GM19025 (cell line): Measurements from ENCODE around the gene STX8.
"Not testable (repeated sequence)": the region's sequence is repeated elsewhere in the genome, so short reads cannot be mapped to it uniquely, and the experiment has no call there.

Experiments
- ATAC-seq: cut with Tn5 transposase; IDR thresholded peaks from one replicate; pipeline ENCODE4 v1.9.1; 2021; ENCODE audit warnings: mild to moderate bottlenecking, low read depth, moderate library complexity; ENCODE audit not compliant: unreplicated experiment

Gene STX8

GRCh38 chr17:9408868-9409829 is 166.5 kb downstream of the STX8 start:
- no peak for ATAC-seq

- no peak for ATAC-seq
Measured at GRCh38 chr17:9408381-9408780, 167.2 kb downstream of the STX8 start.

DNA sequence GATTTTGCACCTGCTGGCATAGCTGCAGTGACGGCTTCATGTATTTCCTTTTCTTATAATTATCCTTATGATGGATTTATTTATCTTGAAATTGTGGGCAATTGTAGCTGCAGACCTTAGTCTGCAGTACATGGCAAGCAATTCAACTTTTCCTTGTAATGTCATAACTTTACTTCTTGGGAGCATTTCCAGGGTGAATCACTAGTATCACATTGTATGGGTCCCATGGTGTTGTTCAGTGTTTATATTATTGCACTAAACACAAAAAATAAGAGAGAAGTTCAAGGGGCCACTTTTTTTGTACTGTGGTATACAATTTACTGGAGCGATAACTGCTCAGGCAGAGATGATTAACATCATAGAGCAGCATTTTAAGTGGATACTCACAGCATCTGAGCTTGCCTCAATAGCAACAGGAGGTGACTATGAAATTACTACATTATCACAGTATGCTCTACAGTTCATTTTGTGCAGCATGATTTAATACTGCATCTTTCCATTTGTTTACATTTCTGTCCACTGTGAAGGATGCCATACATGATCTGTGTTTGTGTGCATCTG is 169.5 kb downstream of the STX8 start:
- ATAC-seq: no peak

DNA sequence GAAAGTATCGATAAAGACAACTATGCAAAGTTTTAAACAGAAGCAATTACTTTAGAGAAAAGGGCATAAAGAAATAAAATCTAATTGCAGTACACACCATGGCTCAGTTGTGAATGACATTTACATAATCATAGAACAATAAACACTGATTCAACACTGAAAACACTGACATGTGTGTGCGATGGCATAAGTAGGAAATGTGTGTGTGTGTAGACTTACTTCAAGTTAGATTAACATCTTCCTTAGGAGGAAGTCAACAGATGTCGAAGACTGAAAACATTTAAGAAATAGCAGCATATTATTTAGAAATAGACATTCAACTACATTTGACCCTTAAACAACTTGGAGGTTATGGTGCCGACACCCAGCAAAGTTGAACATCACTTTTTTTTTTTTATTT is 172.4 kb downstream of the STX8 start:
- ATAC-seq: no peak

DNA sequence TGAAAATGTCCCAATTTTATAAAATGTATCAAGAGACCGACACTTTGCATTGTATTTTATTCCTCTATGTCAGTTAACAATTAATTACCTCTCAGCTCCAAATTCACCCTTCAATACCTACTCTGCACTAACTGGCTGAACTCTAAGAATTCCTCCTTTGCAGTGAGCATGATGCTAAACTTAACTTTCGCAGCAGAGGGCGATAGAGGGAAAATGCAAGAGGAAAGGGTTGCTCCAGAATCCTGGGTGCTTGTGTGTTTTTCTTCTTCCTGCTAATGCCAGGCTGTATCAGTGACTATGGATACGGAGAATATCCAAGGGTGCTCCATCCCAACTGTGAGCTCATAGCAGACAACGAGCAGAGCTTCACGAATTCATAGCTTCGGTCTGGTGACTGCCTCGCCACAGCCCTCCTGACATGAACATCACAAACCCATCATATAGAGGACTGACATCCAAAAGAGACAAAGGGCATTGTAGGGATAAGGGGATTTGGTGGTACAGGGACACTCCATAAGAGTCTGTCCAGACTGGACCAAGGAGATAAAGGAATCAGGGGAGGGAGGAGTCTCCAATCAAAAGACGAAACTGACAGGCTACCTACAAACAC is 172.9 kb downstream of the STX8 start:
- no peak for ATAC-seq

- ATAC-seq: no peak
Measured at GRCh38 chr17:9401434-9401833, 174.2 kb downstream of the STX8 start.

DNA sequence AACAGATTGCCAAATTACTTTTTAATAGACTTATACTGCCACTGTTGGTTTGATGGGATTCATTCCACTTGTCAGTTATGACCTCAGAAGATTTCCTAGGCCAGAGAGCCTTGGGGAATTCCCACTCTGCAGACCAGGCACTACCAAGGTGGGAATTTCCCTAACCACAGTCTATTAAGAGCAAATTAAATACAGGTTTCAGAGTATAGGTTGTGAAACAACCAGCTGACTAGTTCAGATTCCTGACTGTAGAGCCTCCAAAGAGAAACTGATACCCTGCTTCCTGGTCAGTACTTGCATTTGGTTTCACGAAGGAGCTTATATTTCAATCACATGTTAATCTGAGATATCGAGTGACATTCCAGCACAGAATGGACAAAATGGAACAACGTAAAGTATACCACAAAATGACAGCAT is 186.5 kb downstream of the STX8 start:
- ATAC-seq: peak; percentile 91

DNA sequence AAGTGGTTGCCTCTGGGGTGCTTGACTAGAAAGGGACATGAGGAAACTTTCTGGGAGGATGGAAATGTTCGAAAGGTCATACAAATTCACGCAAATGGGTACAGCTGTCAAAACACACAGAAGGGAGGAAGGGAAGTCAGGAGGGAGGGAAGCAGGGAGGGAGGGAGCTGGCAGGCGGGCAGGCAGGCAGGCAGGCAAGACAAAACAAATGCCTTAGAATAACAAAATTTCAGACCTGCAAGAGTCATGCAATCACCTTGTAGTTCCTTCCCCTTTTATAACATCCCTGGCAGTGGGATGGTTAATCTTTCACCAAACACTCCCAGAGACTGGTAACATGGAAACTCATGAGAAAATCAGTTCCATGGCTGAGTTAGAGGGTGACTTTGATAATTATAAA is 189.2 kb downstream of the STX8 start:
- no peak for ATAC-seq

- no peak for ATAC-seq
Measured at GRCh38 chr17:9383826-9384225, 191.8 kb downstream of the STX8 start.

DNA sequence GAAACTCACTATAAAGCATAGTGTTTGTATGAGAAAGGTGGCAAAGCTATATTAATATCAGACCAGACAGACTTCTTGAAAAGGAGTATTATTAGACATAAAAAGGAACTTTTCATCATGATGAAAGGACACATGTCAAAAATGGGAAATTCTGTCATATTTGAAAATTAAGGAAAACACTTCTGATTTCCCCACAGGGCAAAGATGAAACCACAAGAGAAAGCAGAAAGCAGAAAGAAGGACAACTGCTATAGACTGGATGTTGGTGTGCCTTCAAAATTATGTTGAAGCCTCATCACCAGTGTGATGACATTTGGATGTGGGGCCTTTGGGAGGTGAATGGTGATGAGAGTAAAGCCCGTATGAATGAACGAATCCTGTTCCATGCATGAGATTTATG is 193.0 kb downstream of the STX8 start:
- ATAC-seq: no peak

- no peak for ATAC-seq
Measured at GRCh38 chr17:9381068-9381467, 194.6 kb downstream of the STX8 start.

DNA sequence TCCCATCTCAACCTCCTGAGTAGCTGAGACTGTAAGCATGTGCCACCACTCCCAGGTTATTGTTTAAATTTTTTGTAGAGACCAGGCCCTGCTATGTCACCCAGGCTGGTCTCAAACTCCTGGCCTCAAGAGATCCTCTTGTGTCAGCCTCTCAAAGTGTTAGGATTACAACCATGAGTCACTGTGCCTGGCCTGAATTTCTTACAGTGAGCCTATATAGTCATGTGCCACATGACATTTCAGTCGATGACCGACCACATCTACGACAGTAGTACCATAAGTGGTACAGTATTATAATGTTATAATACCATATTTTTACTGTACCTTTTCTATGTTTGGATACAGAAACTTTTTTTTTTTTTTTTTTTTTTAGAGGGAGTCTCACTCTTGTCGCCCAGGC is 195.3 kb downstream of the STX8 start:
- ATAC-seq: no peak

DNA sequence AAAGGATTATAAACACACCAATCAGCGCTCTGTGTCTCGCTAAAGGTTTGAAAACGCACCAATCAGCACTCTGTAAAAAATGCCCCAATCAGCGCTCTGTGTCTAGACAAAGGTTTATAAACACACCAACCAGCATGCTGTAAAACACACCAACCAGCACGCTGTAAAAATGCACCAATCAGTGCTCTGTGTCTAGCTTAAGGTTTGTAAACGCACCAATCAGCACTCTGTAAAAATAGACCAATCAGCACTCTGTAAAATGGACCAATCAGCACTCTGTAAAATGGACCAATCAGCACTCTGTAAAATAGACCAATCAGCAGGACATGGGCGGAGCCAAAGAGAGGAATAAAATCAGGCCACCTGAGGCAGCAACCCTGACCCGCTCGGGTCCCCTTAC is 199.4 kb downstream of the STX8 start:
- not testable (repeated sequence) for ATAC-seq

DNA sequence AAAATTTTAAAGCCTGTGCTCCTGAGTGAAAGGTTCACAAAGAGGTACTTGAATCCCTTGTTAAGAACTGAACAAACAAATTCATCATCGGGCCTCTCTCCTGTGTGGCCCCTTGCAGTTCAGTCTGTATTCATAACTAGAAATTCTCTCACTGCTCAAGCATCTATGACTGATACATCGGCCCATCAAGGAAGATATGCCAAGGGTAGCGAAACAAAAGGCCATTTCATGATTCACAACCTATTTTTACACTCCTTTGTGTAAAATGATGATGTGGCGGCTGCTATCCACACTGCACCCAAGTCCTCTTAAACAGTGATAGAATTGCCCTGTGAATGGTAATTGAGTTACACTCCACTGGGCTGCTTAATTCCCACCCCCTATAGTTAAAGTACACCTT is 204.6 kb downstream of the STX8 start:
- ATAC-seq: no peak

- ATAC-seq: no peak
Measured at GRCh38 chr17:9370467-9370866, 205.2 kb downstream of the STX8 start.

DNA sequence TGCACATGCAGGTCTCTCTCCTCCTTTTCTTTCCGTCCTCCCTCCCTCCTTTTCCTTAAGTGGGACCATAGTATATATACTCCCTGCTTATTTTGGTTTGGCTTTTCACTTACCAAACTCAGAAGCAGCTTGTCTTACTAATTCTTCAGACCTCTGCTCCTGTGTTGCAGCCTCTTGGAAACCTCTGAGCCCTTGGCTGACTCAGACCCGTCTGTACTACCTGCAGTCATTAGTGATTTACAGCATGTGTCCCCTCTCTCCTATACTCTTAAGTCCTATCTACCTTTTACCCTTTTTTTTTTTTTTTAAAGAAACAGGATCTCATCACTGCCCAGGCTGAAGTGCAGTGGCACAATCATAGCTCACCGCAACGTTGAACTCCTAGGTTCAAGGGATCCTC is 207.0 kb downstream of the STX8 start:
- ATAC-seq: no peak

GRCh38 chr17:9367156-9367555 is 208.5 kb downstream of the STX8 start:
- no peak for ATAC-seq

- ATAC-seq: no peak
Measured at GRCh38 chr17:9364837-9365430, 210.7 kb downstream of the STX8 start.

DNA sequence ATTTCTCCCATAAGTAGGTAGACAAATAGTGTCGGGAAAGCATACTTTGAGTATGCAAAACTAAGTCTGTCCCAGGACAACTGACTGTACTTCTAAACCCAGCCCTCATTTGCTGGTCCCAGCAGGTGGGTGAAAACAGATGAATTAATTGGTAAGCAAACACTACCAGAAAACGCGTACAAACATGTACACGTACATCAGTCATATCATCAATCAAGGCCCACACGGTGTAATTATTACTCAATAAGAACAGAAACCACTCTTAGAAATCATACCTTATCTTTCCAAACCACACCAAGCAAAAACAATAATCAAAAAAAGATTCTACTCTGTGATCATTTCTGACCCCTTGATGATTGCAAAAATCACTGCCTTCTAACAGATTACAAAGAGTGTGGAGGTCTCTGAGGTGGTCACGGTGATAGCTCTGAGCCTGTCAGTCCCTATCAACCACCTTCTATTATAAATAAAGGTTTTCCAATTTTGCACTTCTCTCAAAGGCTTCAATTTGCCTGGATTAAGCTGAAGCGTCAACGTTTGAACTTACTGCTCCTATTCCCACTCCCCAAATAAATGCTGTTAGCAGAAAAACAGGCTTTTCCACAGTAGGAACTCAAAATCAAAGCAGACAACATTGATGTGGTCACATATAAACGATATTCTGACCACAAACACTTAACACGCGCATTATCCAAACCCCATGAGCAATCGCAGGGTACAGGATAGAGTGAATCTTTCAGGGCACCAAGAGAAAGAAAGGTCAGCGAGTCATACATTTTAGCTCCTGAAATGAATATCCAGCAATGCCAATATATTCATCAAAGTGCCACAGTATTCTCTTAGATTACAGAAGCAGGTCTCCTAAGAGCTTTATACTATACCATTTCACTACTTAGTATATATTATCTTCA is 211.9 kb downstream of the STX8 start:
- no peak for ATAC-seq
